GM12892 (cell line): Measurements from ENCODE around the gene ITGB2.

Experiments used
- POLR2A ChIP-seq: IDR thresholded peaks from 2 replicates; pipeline ENCODE4 v1.6.1; 2011; ENCODE audit warnings: low read depth, low read length, control low read depth
- POLR2AphosphoS5 ChIP-seq: IDR thresholded peaks from 2 replicates; pipeline ENCODE4 v1.6.1; 2011; ENCODE audit warnings: low read depth, low read length, control low read depth

DNA sequence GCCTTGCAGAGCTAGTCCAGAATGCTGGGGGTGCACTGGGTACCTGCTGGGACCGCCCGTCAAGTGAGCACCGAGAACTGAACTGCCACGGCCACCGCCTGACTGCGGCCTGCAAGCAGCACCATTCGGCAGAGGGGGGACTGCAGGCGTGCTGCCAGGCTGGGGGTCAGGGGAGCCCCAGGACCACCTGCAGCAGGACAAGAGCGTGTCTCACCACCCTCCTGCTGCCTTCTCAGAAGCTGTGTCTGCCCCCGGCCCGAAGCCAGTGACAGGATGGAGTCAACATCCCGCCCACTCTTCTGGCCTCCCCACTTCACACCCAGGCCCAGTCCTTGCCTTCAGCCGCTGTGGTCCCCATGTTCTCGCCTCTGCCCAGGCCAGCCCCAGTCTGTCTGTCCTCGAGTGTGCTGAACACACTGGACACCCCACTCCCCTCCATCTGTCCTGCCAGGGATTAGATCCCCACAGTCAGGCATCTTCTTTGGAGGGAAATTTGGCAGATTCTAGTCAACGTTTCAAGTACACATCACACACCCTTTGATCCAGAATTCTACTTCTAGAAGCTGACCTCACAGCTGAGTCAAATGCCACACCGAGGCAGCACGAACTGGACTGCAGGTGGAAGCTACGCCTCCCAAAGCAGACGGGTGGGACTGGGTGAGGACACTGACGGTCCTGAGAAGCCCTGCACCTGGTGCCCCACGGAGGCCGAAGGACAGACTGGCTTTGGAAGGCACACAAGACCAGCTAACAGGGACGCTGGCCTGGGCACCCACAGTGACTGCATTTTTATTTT lies 73.2 kb downstream of the ITGB2 start:
- TF ChIP-seq POLR2A (no peak), POLR2AphosphoS5 (no peak)
